Thymus (tissue), 11 donors: ENCODE measurements around the gene SPCS1. TPM values are rescaled to one million over a fixed set of nuclear protein-coding genes. Genes with fewer than 3 reads are reported as not detected.

Experiments used
- DNase-seq, 9 donors: peaks; one replicate each; pipeline ENCODE4 v3.0.0-alpha.2; 2013; ENCODE audit warnings: low spot score in 9 of 9, low read depth in 6 of 9, missing footprints in 1 of 9
- H3K27ac ChIP-seq, 2 donors: one replicate each; pipeline ENCODE4 v1.5.1; 2013; ENCODE audit warnings: control low read depth in 1 of 2, low read depth in 1 of 2, low read length in 1 of 2, mild to moderate bottlenecking in 1 of 2, moderate library complexity in 1 of 2
- H3K27me3 ChIP-seq, 2 donors: one replicate each; pipeline ENCODE4 v1.5.1; 2013; ENCODE audit warnings: low read length in 1 of 2; ENCODE audit not compliant: control insufficient read depth in 2 of 2, insufficient read depth in 1 of 2
- H3K36me3 ChIP-seq, 2 donors: one replicate each; pipeline ENCODE4 v1.5.1; 2013; ENCODE audit warnings: low read length in 1 of 2, mild to moderate bottlenecking in 1 of 2, moderate library complexity in 1 of 2; ENCODE audit not compliant: control insufficient read depth in 2 of 2, insufficient read depth in 2 of 2
- H3K4me1 ChIP-seq, 2 donors: one replicate each; pipeline ENCODE4 v1.5.1; 2013; ENCODE audit warnings: low read length in 2 of 2; ENCODE audit not compliant: control insufficient read depth in 2 of 2, insufficient read depth in 2 of 2
- H3K4me3 ChIP-seq, 2 donors: one replicate each; pipeline ENCODE4 v1.5.1; 2013; ENCODE audit warnings: low read length in 2 of 2, control low read depth in 1 of 2, mild to moderate bottlenecking in 1 of 2
- H3K9me3 ChIP-seq, 2 donors: one replicate each; pipeline ENCODE4 v1.5.1; 2013; ENCODE audit warnings: low read length in 1 of 2, mild to moderate bottlenecking in 1 of 2; ENCODE audit not compliant: control insufficient read depth in 2 of 2, insufficient read depth in 1 of 2
- WGBS: extraction: QIAGEN DNeasy Blood & Tissue Kit; methylation state at CpG from one replicate; pipeline ENCODE4 v1.1.7; 2013; 5-methylcytosine and 5-hydroxymethylcytosine counted together
- polyA plus RNA-seq: library from polyadenylated mRNA; stranded (reverse); fragments of 200-250 nt; gene quantifications from one replicate; pipeline ENCODE4 v1.2.3, GENCODE V29; 2013
- total RNA-seq: library from RNA; stranded (reverse); fragments of 120-200 nt; gene quantifications from one replicate; pipeline ENCODE4 v1.2.4, GENCODE V29; 2013
- donor health status: healthy.

The SPCS1 gene
- total and polyA plus RNA-seq, 2 donors = 71.0 to 167 TPM

DNA sequence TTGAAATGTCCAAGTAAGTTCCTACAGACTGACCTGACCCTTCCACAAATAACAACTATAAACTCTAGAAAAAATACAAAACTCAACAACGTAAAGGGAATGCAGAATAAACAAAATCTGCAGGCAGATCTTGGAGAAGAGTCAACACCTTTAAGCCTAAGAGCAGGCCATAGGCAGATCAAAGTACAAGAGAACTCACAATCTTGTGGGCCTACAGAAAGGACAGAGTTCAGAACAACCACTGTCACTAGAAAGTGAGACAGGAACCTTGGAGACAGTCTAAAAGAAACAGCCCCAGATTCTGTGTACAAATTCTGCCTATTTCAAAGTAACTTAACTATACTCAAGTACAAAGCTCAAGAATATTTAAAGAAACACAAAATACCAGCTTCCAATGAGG is 33.8 kb downstream of the SPCS1 start:
- WGBS = 98% methylated on average over 1 of the region's 1 CpG
- Histone ChIP-seq H3K27ac (no peak overlapping the region), H3K27me3 (no peaks in the 10 kb centered on the region), H3K9me3 (no peaks in the 10 kb centered on the region), H3K4me1 (no peaks in the 10 kb centered on the region), H3K4me3 (no peak overlapping the region), H3K36me3 (peaks cover 19 to 54% of the 10 kb centered on the region in 2 donors)
- DNase-seq = no peak

GRCh38 chr3:52742418-52743041 is 36.6 kb downstream of the SPCS1 start:
- H3K36me3 ChIP-seq = peaks cover 24 to 66% of the 10 kb centered on the region in 2 donors
- H3K4me1 ChIP-seq = no peaks in the 10 kb centered on the region
- no peaks in the 10 kb centered on the region for H3K9me3 ChIP-seq
- WGBS = 96% methylated on average over 3 of the region's 3 CpGs
- DNase-seq = peak in 7 of 9 donors; percentile 7 to 59 (median 36)
- peak overlapping the region in 1 of 2 donors; percentile 20 for H3K27ac ChIP-seq
- no peak overlapping the region for H3K4me3 ChIP-seq
- no peaks in the 10 kb centered on the region for H3K27me3 ChIP-seq

DNA sequence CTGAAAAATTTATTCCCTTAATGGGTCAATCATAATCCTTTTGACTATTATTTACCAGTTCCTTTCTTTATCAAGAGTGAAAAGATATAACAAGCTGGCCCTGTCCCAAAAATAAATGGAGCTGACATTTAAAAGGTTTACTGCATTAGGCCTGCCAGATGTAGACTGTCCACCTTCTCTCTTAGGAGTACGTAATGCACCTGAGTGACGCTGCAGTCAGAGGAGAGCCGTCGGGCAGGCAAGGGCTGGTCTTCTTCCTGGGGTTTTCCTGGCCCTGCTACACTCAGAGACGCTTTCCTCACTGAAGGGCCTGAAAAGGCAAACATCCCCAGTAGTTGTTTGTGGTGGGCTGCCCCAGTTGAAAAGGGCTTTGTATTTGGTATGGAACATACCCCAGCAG is 37.2 kb downstream of the SPCS1 start:
- Histone ChIP-seq H3K4me1 (no peaks in the 10 kb centered on the region), H3K27ac (peak overlapping the region in 1 of 2 donors; percentile 8), H3K27me3 (no peaks in the 10 kb centered on the region), H3K36me3 (peaks cover 22 to 64% of the 10 kb centered on the region in 2 donors), H3K9me3 (no peaks in the 10 kb centered on the region), H3K4me3 (no peak overlapping the region)
- WGBS = 94% methylated on average over 5 of the region's 5 CpGs
- DNase-seq = no peak

GRCh38 chr3:52743721-52744120 is 37.8 kb downstream of the SPCS1 start:
- Histone ChIP-seq H3K27me3 (no peaks in the 10 kb centered on the region), H3K9me3 (no peaks in the 10 kb centered on the region), H3K36me3 (peaks cover 21 to 63% of the 10 kb centered on the region in 2 donors), H3K4me1 (no peaks in the 10 kb centered on the region), H3K27ac (peak overlapping the region in 1 of 2 donors; percentile 8), H3K4me3 (no peak overlapping the region)
- DNase-seq = no peak
- WGBS = 98% methylated on average over 2 of the region's 2 CpGs

DNA sequence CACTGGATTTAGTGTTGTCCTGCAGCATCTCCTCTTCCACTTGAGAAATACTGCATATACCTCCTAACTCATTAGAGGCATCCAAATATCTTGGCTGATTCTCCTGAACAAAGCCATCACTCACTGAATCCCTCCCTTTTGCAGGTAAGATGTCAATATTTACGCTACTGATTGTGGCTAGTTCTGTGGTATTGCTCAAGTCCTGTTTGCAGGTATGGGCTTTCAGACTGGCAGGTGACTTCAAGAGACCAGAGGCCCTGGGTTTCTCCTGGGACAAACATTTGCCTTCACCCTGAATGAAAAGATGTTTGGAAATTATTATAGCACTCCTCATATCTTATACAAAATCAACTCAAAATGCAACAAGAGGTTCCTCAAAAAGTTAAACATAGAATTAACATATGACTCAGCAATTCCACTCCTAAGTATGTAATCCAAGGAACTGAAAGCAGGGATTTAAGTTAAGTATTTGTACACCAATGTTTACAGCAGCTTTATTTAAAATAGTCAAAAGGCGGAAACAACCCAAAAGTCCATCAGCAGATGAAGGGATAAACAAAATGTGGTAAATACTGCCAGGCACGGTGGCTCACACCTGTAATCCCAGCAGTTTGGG is 46.2 kb downstream of the SPCS1 start:
- no peaks in the 10 kb centered on the region for H3K4me1 ChIP-seq
- DNase-seq = no peak
- no peak overlapping the region for H3K27ac ChIP-seq
- H3K27me3 ChIP-seq = no peaks in the 10 kb centered on the region
- 98% methylated on average over 3 of the region's 3 CpGs for WGBS
- H3K4me3 ChIP-seq = no peak overlapping the region
- H3K36me3 ChIP-seq = peaks cover 26 to 48% of the 10 kb centered on the region in 2 donors
- no peaks in the 10 kb centered on the region for H3K9me3 ChIP-seq

DNA sequence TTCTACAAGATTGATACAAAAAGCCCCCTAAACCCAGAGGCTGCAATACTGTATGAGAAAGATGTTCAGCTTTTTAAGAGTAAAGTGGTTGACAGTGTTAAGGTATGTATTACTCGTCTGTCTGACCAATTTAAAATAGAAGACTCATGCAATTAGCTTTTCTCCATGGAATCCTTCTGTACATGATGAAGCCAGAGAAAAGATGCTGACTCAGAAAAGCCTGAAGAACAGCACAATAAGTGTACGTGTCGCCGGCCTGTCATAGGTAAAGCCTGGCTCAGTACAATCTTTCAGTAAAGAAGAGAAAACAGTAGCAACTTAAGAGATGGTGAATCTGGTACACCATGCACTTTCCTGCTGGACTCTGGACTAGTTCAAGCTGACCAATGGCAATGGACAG is 48.5 kb downstream of the SPCS1 start:
- WGBS = 99% methylated on average over 4 of the region's 4 CpGs
- DNase-seq = no peak
- Histone ChIP-seq H3K4me1 (no peaks in the 10 kb centered on the region), H3K4me3 (no peak overlapping the region), H3K36me3 (peaks cover 28 to 43% of the 10 kb centered on the region in 2 donors), H3K9me3 (no peaks in the 10 kb centered on the region), H3K27me3 (no peaks in the 10 kb centered on the region), H3K27ac (no peak overlapping the region)

DNA sequence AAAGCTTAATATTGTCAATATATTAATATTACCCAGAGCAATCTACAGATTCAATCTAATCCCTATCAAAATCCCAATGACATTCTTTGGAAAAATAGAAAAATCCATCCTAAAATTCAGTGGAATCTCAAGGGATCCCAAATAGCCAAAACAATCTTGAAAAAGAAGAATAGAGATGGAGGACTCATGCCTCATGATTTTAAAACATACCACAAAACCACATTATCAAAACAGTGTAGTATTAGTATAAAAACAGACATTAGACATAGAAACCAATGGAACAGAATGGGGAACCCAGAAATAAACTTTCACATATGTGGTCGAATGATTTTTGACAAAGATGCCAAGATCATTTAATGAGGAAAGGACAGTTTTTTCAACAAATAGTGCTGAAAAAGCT is 50.2 kb downstream of the SPCS1 start:
- no peaks in the 10 kb centered on the region for H3K27me3 ChIP-seq
- no peak for DNase-seq
- H3K4me3 ChIP-seq = no peak overlapping the region
- peaks cover 18 to 32% of the 10 kb centered on the region in 2 donors for H3K36me3 ChIP-seq
- no peaks in the 10 kb centered on the region for H3K4me1 ChIP-seq
- WGBS = 95% methylated on average over 1 of the region's 1 CpG
- no peaks in the 10 kb centered on the region for H3K9me3 ChIP-seq
- H3K27ac ChIP-seq = no peak overlapping the region

Other genes with a start within 250 kb of the SPCS1 start
- 19.5 TPM for gene STAB1, start 210.8 kb upstream of the SPCS1 start, total RNA-seq
- 315 TPM for gene STAB1, start 210.8 kb upstream of the SPCS1 start, polyA plus RNA-seq
- gene NT5DC2, start 172.2 kb upstream of the SPCS1 start, total RNA-seq = 18.1 TPM
- gene NT5DC2, start 172.2 kb upstream of the SPCS1 start, polyA plus RNA-seq = 11.2 TPM
- gene UQCC5, start 169.5 kb upstream of the SPCS1 start, total RNA-seq = 15.5 TPM
- 30.3 TPM for gene UQCC5, start 169.5 kb upstream of the SPCS1 start, polyA plus RNA-seq
- gene PBRM1, start 20.2 kb upstream of the SPCS1 start, total RNA-seq = 48.1 TPM
- 15.7 TPM for gene PBRM1, start 20.2 kb upstream of the SPCS1 start, polyA plus RNA-seq
- gene GNL3, start 20.1 kb upstream of the SPCS1 start, total RNA-seq = 84.2 TPM
- 67.4 TPM for gene GNL3, start 20.1 kb upstream of the SPCS1 start, polyA plus RNA-seq
- 46.0 TPM for gene GLT8D1, start 315 bp upstream of the SPCS1 start, total RNA-seq
- 47.5 TPM for gene GLT8D1, start 315 bp upstream of the SPCS1 start, polyA plus RNA-seq
- gene NEK4, start 64.8 kb downstream of the SPCS1 start, total RNA-seq = 18.7 TPM
- gene NEK4, start 64.8 kb downstream of the SPCS1 start, polyA plus RNA-seq = 9.5 TPM
- gene ITIH1, start 71.5 kb downstream of the SPCS1 start, total RNA-seq = 0.52 TPM
- gene ITIH1, start 71.5 kb downstream of the SPCS1 start, polyA plus RNA-seq = 3.4 TPM
- 0.24 TPM for gene ITIH3, start 88.7 kb downstream of the SPCS1 start, total RNA-seq
- 4.8 TPM for gene ITIH3, start 88.7 kb downstream of the SPCS1 start, polyA plus RNA-seq
- gene ITIH4, start 124.6 kb downstream of the SPCS1 start, total RNA-seq = 4.5 TPM
- gene ITIH4, start 124.6 kb downstream of the SPCS1 start, polyA plus RNA-seq = 40.8 TPM
- gene MUSTN1, start 128.9 kb downstream of the SPCS1 start, total RNA-seq = 0.85 TPM
- 59.3 TPM for gene MUSTN1, start 128.9 kb downstream of the SPCS1 start, polyA plus RNA-seq
- gene STIMATE, start 191.4 kb downstream of the SPCS1 start, total RNA-seq = 9.2 TPM
- 7.5 TPM for gene STIMATE, start 191.4 kb downstream of the SPCS1 start, polyA plus RNA-seq